ENCODE measurements around the gene RASGRP3. TPM values are rescaled to one million over a fixed set of nuclear protein-coding genes. Genes with fewer than 3 reads are reported as not detected.
"Not testable (repeated sequence)": the region's sequence is repeated elsewhere in the genome, so short reads cannot be mapped to it uniquely, and the experiment has no call there.

Gene RASGRP3
- total and polyA plus RNA-seq, 2 donors = 2.3 to 28.5 TPM

- 60% methylated on average over 6 of the region's 6 CpGs for WGBS
- H3K4me3 ChIP-seq (ENCODE audit: low read depth, low read length) = no peak overlapping the region
Measured at GRCh38 chr2:33442528-33443079, 33.8 kb upstream of the RASGRP3 start.

GRCh38 chr2:33443274-33443829 is 33.1 kb upstream of the RASGRP3 start:
- Histone ChIP-seq H3K36me3 (ENCODE audit: insufficient read depth) (no peaks in the 10 kb centered on the region), H3K27ac (ENCODE audit: low read depth) (no peak overlapping the region), H3K4me1 (ENCODE audit: insufficient read depth) (no peaks in the 10 kb centered on the region), H3K4me3 (ENCODE audit: low read depth, low read length) (no peak overlapping the region)
- DNase-seq (ENCODE audit: extremely low spot score) = no peak
- WGBS = 72% methylated on average over 3 of the region's 3 CpGs

More at GRCh38 chr2:33442528-33443079, 33.8 kb upstream of the RASGRP3 start:
- DNase-seq (ENCODE audit: extremely low spot score) = no peak
- Histone ChIP-seq H3K4me1 (ENCODE audit: insufficient read depth) (no peaks in the 10 kb centered on the region), H3K36me3 (ENCODE audit: insufficient read depth) (no peaks in the 10 kb centered on the region), H3K27ac (ENCODE audit: low read depth) (no peak overlapping the region)

- Histone ChIP-seq H3K36me3 (ENCODE audit: insufficient read depth) (no peaks in the 10 kb centered on the region), H3K4me3 (ENCODE audit: low read depth, low read length) (no peak overlapping the region), H3K4me1 (ENCODE audit: insufficient read depth) (no peaks in the 10 kb centered on the region), H3K27ac (ENCODE audit: low read depth) (no peak overlapping the region)
- no peak for DNase-seq (ENCODE audit: extremely low spot score)
- 69% methylated on average over 2 of the region's 2 CpGs for WGBS
Measured at GRCh38 chr2:33444967-33445366, 31.5 kb upstream of the RASGRP3 start.

GRCh38 chr2:33448220-33448899 is 28.1 kb upstream of the RASGRP3 start:
- Histone ChIP-seq H3K4me3 (ENCODE audit: low read depth, low read length) (no peak overlapping the region), H3K4me1 (ENCODE audit: insufficient read depth) (no peaks in the 10 kb centered on the region), H3K36me3 (ENCODE audit: insufficient read depth) (no peaks in the 10 kb centered on the region), H3K27ac (ENCODE audit: low read depth) (no peak overlapping the region)
- 79% methylated on average over 2 of the region's 2 CpGs for WGBS
- no peak for DNase-seq (ENCODE audit: extremely low spot score)

GRCh38 chr2:33451214-33451613 is 25.2 kb upstream of the RASGRP3 start:
- H3K27ac ChIP-seq (ENCODE audit: low read depth) = no peak overlapping the region
- H3K36me3 ChIP-seq (ENCODE audit: insufficient read depth) = peaks cover 2% of the 10 kb centered on the region
- WGBS = 50% methylated on average over 1 of the region's 1 CpG
- no peak for DNase-seq (ENCODE audit: extremely low spot score)
- no peaks in the 10 kb centered on the region for H3K4me1 ChIP-seq (ENCODE audit: insufficient read depth)
- H3K4me3 ChIP-seq (ENCODE audit: low read depth, low read length) = no peak overlapping the region

GRCh38 chr2:33451825-33452224 is 24.6 kb upstream of the RASGRP3 start:
- H3K36me3 ChIP-seq (ENCODE audit: insufficient read depth) = peaks cover 2% of the 10 kb centered on the region
- WGBS = 93% methylated on average over 1 of the region's 1 CpG
- DNase-seq (ENCODE audit: extremely low spot score) = no peak
- no peak overlapping the region for H3K4me3 ChIP-seq (ENCODE audit: low read depth, low read length)
- H3K4me1 ChIP-seq (ENCODE audit: insufficient read depth) = no peaks in the 10 kb centered on the region
- H3K27ac ChIP-seq (ENCODE audit: low read depth) = no peak overlapping the region

GRCh38 chr2:33452545-33452944 is 23.9 kb upstream of the RASGRP3 start:
- Histone ChIP-seq H3K4me1 (ENCODE audit: insufficient read depth) (no peaks in the 10 kb centered on the region), H3K4me3 (ENCODE audit: low read depth, low read length) (no peak overlapping the region), H3K27ac (ENCODE audit: low read depth) (no peak overlapping the region), H3K36me3 (ENCODE audit: insufficient read depth) (peaks cover 2% of the 10 kb centered on the region)
- DNase-seq (ENCODE audit: extremely low spot score) = no peak

- Histone ChIP-seq H3K27ac (ENCODE audit: low read depth) (no peak overlapping the region), H3K4me1 (ENCODE audit: insufficient read depth) (no peaks in the 10 kb centered on the region), H3K36me3 (ENCODE audit: insufficient read depth) (peaks cover 2% of the 10 kb centered on the region), H3K4me3 (ENCODE audit: low read depth, low read length) (no peak overlapping the region)
- no peak for DNase-seq (ENCODE audit: extremely low spot score)
Measured at GRCh38 chr2:33453905-33454479, 22.5 kb upstream of the RASGRP3 start.

- H3K36me3 ChIP-seq (ENCODE audit: insufficient read depth) = peaks cover 2% of the 10 kb centered on the region
- no peaks in the 10 kb centered on the region for H3K4me1 ChIP-seq (ENCODE audit: insufficient read depth)
- DNase-seq (ENCODE audit: extremely low spot score) = no peak
- WGBS = 40% methylated on average over 8 of the region's 8 CpGs
- H3K4me3 ChIP-seq (ENCODE audit: low read depth, low read length) = peak overlapping the region; percentile 9
- no peak overlapping the region for H3K27ac ChIP-seq (ENCODE audit: low read depth)
Measured at GRCh38 chr2:33457556-33458247, 18.7 kb upstream of the RASGRP3 start.

GRCh38 chr2:33458248-33458819 is 18.1 kb upstream of the RASGRP3 start:
- no peaks in the 10 kb centered on the region for H3K4me1 ChIP-seq (ENCODE audit: insufficient read depth)
- no peak overlapping the region for H3K4me3 ChIP-seq (ENCODE audit: low read depth, low read length)
- WGBS = 81% methylated on average over 3 of the region's 3 CpGs
- H3K27ac ChIP-seq (ENCODE audit: low read depth) = no peak overlapping the region
- H3K36me3 ChIP-seq (ENCODE audit: insufficient read depth) = peaks cover 2% of the 10 kb centered on the region
- DNase-seq (ENCODE audit: extremely low spot score) = no peak

GRCh38 chr2:33459745-33460144 is 16.7 kb upstream of the RASGRP3 start:
- H3K4me3 ChIP-seq (ENCODE audit: low read depth, low read length) = no peak overlapping the region
- no peaks in the 10 kb centered on the region for H3K36me3 ChIP-seq (ENCODE audit: insufficient read depth)
- WGBS = 90% methylated on average over 2 of the region's 2 CpGs
- DNase-seq (ENCODE audit: extremely low spot score) = no peak
- no peaks in the 10 kb centered on the region for H3K4me1 ChIP-seq (ENCODE audit: insufficient read depth)
- H3K27ac ChIP-seq (ENCODE audit: low read depth) = no peak overlapping the region

GRCh38 chr2:33462512-33462911 is 13.9 kb upstream of the RASGRP3 start:
- 81% methylated on average over 8 of the region's 8 CpGs for WGBS
- H3K27ac ChIP-seq (ENCODE audit: low read depth); H3K4me1 ChIP-seq (ENCODE audit: insufficient read depth); DNase-seq (ENCODE audit: extremely low spot score); H3K4me3 ChIP-seq (ENCODE audit: low read depth, low read length); H3K36me3 ChIP-seq (ENCODE audit: insufficient read depth): not testable (repeated sequence)

GRCh38 chr2:33467413-33467812 is 9.0 kb upstream of the RASGRP3 start:
- Histone ChIP-seq H3K4me3 (ENCODE audit: low read depth, low read length) (no peak overlapping the region), H3K27ac (ENCODE audit: low read depth) (no peak overlapping the region), H3K36me3 (ENCODE audit: insufficient read depth) (no peaks in the 10 kb centered on the region), H3K4me1 (ENCODE audit: insufficient read depth) (no peaks in the 10 kb centered on the region)
- DNase-seq (ENCODE audit: extremely low spot score) = no peak
- WGBS = 85% methylated on average over 3 of the region's 3 CpGs
